Breast epithelium (tissue), 4 donors: ENCODE results near the gene NUAK2. TPM values are rescaled to one million over a fixed set of nuclear protein-coding genes. Genes with fewer than 3 reads are reported as not detected.
"Not testable (repeated sequence)": the region's sequence is repeated elsewhere in the genome, so short reads cannot be mapped to it uniquely, and the experiment has no call there.

Source experiments
- DNase-seq, 2 donors: peaks; one replicate each; pipeline ENCODE4 v3.0.0-alpha.2; 2019; ENCODE audit warnings: low spot score in 2 of 2
- H3K27ac ChIP-seq, 2 donors: fragments of 200-600 bp; sonication (generic) in 1 of 2; one replicate each; pipeline ENCODE4 v1.5.1; 2016 to 2019; ENCODE audit warnings: mild to moderate bottlenecking in 1 of 2
- H3K27me3 ChIP-seq, 2 donors: fragments of 200-600 bp; sonication (generic) in 1 of 2; one replicate each; pipeline versions ENCODE4 v1.5.1 to v1.6.0; 2017 to 2019; ENCODE audit warnings: control low read depth in 1 of 2, mild to moderate bottlenecking in 1 of 2
- H3K36me3 ChIP-seq: fragments of 200-600 bp; one replicate; pipeline ENCODE4 v1.5.1; 2019
- H3K4me1 ChIP-seq, 2 donors: fragments of 200-600 bp; sonication (generic); one replicate each; pipeline ENCODE4 v1.5.1; 2016 to 2019; ENCODE audit warnings: control low read depth in 1 of 2
- H3K4me3 ChIP-seq, 3 donors: fragments of 200-600 bp; sonication (generic); 1 replicate in 2 of 3; 2 replicates in 1 of 3; pipeline ENCODE4 v1.5.1; 2016 to 2019; ENCODE audit warnings: mild to moderate bottlenecking in 3 of 3, moderate library complexity in 2 of 3
- H3K9me3 ChIP-seq, 2 donors: fragments of 200-600 bp; sonication (generic) in 1 of 2; one replicate each; pipeline ENCODE4 v1.5.1; 2016 to 2019; ENCODE audit warnings: control low read depth in 1 of 2
- CTCF ChIP-seq, 3 donors: fragments of 450-650 bp; IDR thresholded peaks; one replicate each; pipeline ENCODE4 v1.5.1; 2016 to 2017; ENCODE audit warnings: antibody characterized with exemption in 3 of 3, mild to moderate bottlenecking in 3 of 3, moderate library complexity in 3 of 3
- POLR2A ChIP-seq: fragments of 450-650 bp; IDR thresholded peaks from one replicate; pipeline ENCODE4 v1.6.1; 2016; ENCODE audit warnings: antibody characterized with exemption, mild to moderate bottlenecking, moderate library complexity
- POLR2AphosphoS5 ChIP-seq, 3 donors: sonication (generic); formaldehyde crosslinking; IDR thresholded peaks; one replicate each; pipeline ENCODE4 v1.6.1; 2017; ENCODE audit warnings: antibody characterized with exemption in 3 of 3
- intact Hi-C: fragments of 100-400 bp; cut with DNase I; formaldehyde crosslinking; loops from one replicate; pipeline ENCODE4 v1.15.1; 2023; ENCODE audit warnings: low total_unique reads
- total RNA-seq, 3 donors: library from RNA; depleted of rRNA; stranded (reverse); fragments of >200 nt; gene quantifications; one replicate each; pipeline ENCODE4 v1.1.0, GENCODE V29; 2016

The NUAK2 gene
- total RNA-seq, 3 donors from 2014 or later, result 0.98 to 2.2 (median 1.1) TPM

GRCh38 chr1:205286335-205286950, 35.1 kb downstream of the NUAK2 start:
- Histone ChIP-seq H3K4me3 (no peak overlapping the region), H3K9me3 (no peaks in the 10 kb centered on the region), H3K27me3 (no peaks in the 10 kb centered on the region), H3K36me3 (no peaks in the 10 kb centered on the region), H3K27ac (peak overlapping the region; percentile 72 to 83), H3K4me1 (peaks cover 5 to 15% of the 10 kb centered on the region in 2 donors)
- no peak for DNase-seq
- TF ChIP-seq POLR2A (no peak), POLR2AphosphoS5 (IDR thresholded peaks at IDR 0.05) (no peak), CTCF (IDR thresholded peaks at IDR 0.05) (no peak)
- intact Hi-C loops, result no loop called here

GRCh38 chr1:205285381-205286101, 36.0 kb downstream of the NUAK2 start:
- Histone ChIP-seq H3K9me3 (no peaks in the 10 kb centered on the region), H3K36me3 (no peaks in the 10 kb centered on the region), H3K4me3 (no peak overlapping the region), H3K27ac (peak overlapping the region; percentile 83 to 86), H3K27me3 (no peaks in the 10 kb centered on the region), H3K4me1 (peaks cover 5 to 15% of the 10 kb centered on the region in 2 donors)
- TF ChIP-seq POLR2A (no peak), POLR2AphosphoS5 (IDR thresholded peaks at IDR 0.05) (no peak), CTCF (IDR thresholded peaks at IDR 0.05) (no peak)
- intact Hi-C loops, result no loop called here
- DNase-seq, result peak in 1 of 2 donors; percentile 49

GRCh38 chr1:205284420-205285144, 37.0 kb downstream of the NUAK2 start:
- Histone ChIP-seq H3K4me1 (peaks cover 5 to 15% of the 10 kb centered on the region in 2 donors), H3K27ac (peak overlapping the region; percentile 83 to 86), H3K36me3 (no peaks in the 10 kb centered on the region), H3K27me3 (no peaks in the 10 kb centered on the region), H3K4me3 (no peak overlapping the region), H3K9me3 (no peaks in the 10 kb centered on the region)
- TF ChIP-seq CTCF (IDR thresholded peaks at IDR 0.05) (no peak), POLR2AphosphoS5 (IDR thresholded peaks at IDR 0.05) (peak; percentile 38 to 74 (median 55)), POLR2A (no peak)
- intact Hi-C loops, result no loop called here
- peak; percentile 78 to 97 for DNase-seq

GRCh38 chr1:205283270-205284147, 38.0 kb downstream of the NUAK2 start:
- intact Hi-C loops, result no loop called here
- Histone ChIP-seq H3K27ac (peak overlapping the region; percentile 83 to 86), H3K4me1 (peaks cover 5 to 15% of the 10 kb centered on the region in 2 donors)

GRCh38 chr1:205280666-205281395, 40.7 kb downstream of the NUAK2 start:
- intact Hi-C loops, H3K4me3 ChIP-seq, H3K27ac ChIP-seq, H3K36me3 ChIP-seq, H3K9me3 ChIP-seq, H3K27me3 ChIP-seq, DNase-seq: not testable (repeated sequence)
- peaks cover 5 to 15% of the 10 kb centered on the region in 2 donors for H3K4me1 ChIP-seq

More at GRCh38 chr1:205283270-205284147, 38.0 kb downstream of the NUAK2 start:
- no peaks in the 10 kb centered on the region for H3K27me3 ChIP-seq
- no peak for DNase-seq
- no peak overlapping the region for H3K4me3 ChIP-seq
- H3K9me3 ChIP-seq, result no peaks in the 10 kb centered on the region
- TF ChIP-seq CTCF (IDR thresholded peaks at IDR 0.05) (no peak), POLR2AphosphoS5 (IDR thresholded peaks at IDR 0.05) (no peak), POLR2A (no peak)
- H3K36me3 ChIP-seq, result no peaks in the 10 kb centered on the region
